ENCODE measurements around the gene HOXD13.

Gene HOXD13

DNA sequence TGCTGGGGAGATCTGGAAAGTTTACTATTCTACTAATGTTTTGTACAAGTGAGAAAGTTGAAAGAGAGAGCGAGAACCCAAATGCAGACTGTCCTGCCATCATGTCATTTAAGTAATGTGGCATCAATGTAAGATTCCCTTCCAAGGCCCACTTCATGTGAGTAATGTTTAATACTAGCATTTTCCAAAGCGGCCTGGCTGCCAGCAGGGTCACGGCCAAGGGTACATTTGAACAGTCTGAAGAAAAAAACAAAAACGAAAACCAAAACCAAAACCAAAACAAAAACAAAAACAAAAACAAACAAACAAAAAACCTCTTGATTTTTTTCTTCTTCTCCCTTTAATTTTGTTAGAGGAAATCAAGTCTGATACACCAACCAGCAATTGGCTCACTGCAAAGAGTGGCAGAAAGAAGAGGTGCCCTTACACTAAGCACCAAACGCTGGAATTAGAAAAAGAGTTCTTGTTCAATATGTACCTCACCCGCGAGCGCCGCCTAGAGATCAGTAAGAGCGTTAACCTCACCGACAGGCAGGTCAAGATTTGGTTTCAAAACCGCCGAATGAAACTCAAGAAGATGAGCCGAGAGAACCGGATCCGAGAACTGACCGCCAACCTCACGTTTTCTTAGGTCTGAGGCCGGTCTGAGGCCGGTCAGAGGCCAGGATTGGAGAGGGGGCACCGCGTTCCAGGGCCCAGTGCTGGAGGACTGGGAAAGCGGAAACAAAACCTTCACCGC, 26.2 kb downstream of the HOXD13 start:
- DNase-seq (ENCODE audit: low read depth in 2 of 2) = no peak

GRCh38 chr2:176120364-176121189, 28.1 kb downstream of the HOXD13 start:
- DNase-seq (ENCODE audit: low read depth in 2 of 2) = no peak

- no peak for DNase-seq (ENCODE audit: low read depth in 2 of 2)
These were observed 28.9 kb downstream of the HOXD13 start for GRCh38 chr2:176121190-176122051.

DNA sequence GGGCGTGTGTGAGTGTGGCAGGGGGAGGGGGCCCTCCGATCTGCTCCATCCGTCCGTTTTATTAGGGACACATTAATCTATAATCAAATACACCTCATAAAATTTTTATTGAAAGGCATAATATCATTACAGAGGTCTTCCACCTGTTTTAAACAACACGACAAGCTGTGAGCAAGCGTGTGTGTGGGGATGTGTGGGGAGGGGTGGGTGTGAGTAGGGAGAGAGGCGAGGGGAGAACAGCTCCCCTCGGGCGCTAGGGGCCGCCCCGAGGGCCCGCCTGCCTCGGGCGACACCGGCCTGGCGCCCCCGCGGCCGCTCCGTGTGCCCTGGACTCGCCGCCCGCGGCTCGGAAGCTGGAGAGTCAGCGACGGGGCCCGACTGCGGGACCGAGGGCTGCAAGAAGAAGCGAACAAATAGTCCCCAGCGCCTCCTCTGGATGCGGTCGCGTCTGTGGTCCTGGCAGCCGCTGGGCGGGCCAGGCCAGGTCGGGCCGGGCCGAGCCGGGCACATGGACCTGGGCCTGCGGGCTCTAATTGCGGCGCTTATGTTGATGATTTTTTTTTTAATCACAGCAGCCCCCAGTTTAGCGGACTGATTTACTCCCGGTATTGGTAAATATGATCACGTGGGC, 29.6 kb downstream of the HOXD13 start:
- no peak for DNase-seq (ENCODE audit: low read depth in 2 of 2)

DNA sequence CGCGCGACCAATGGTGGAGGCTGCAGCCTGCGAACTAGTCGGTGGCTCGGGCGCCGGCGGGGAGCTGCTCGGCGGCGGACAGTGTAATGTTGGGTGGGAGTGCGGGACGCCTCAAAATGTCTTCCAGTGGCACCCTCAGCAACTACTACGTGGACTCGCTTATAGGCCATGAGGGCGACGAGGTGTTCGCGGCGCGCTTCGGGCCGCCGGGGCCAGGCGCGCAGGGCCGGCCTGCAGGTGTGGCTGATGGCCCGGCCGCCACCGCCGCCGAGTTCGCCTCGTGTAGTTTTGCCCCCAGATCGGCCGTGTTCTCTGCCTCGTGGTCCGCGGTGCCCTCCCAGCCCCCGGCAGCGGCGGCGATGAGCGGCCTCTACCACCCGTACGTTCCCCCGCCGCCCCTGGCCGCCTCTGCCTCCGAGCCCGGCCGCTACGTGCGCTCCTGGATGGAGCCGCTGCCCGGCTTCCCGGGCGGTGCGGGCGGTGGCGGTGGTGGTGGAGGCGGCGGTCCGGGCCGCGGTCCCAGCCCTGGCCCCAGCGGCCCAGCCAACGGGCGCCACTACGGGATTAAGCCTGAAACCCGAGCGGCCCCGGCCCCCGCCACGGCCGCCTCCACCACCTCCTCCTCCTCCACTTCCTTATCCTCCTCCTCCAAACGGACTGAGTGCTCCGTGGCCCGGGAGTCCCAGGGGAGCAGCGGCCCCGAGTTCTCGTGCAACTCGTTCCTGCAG, 30.3 kb downstream of the HOXD13 start, which contains the start of gene HOXD9:
Gene HOXD9, plus strand, starts transcription at position 37 of the 728 bp plus-strand sequence. Its CDS starts 50 bp downstream, at position 87.
- DNase-seq (ENCODE audit: low read depth in 2 of 2) = no peak

- DNase-seq (ENCODE audit: low read depth in 2 of 2) = no peak
These were observed 31.0 kb downstream of the HOXD13 start for GRCh38 chr2:176123411-176124109.

DNA sequence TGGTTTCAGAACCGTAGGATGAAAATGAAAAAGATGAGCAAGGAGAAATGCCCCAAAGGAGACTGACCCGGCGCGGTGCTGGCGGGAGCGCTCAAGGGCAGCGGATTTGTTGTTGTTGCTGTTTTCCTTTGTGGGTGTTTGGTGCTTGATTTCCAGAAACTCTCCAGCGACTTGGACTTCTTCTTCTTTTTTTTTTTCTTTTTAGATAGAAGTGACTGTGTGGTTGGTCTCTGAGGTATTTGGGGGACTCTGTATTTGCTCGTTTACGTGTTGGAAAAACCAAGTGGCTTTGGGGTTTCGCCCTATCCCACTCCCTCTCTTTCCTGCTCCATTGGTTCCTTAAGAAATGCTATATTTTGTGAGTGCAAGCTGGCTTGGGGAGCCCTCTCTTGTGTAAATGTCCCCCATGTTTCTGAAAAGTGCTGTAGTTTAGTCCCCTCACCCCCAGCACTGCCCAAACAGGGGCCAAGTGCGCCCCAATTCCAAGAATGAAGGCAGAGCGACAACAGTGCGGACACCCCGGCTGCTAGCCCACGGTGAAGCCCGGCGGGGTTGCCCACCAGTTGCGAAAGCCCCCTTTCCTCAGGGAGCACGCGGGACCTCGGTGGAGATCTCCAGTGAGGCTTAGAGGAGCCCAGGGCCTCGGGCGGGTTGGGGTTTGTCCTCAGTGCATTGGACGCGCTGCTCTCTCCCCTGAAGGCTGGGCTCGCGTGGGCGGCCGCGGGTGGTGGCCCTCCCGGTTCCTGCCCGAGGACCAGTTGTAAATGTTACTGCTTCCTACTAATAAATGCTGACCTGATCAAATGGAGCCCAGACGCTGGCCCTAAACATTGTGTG, 31.8 kb downstream of the HOXD13 start:
- no peak for DNase-seq (ENCODE audit: low read depth in 2 of 2)

GRCh38 chr2:176124947-176125771, 32.6 kb downstream of the HOXD13 start:
- DNase-seq (ENCODE audit: low read depth in 2 of 2) = no peak

DNA sequence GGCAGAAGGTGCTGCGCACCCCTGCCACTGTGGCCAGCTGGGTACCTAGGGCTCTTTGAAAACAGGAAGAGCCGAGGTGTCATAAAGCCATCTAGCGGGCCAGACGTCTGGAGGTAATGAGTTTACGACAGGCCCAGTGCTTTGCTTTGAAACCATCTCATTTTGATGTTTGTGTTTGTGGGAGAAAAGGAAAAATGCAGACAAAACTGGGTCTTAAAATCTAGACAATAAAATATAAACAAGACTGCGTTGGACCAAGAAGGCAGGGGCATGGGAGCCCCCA, 33.2 kb downstream of the HOXD13 start:
- no peak for DNase-seq (ENCODE audit: low read depth in 2 of 2)

GRCh38 chr2:176126929-176127773, 34.6 kb downstream of the HOXD13 start:
- DNase-seq (ENCODE audit: low read depth in 2 of 2) = peak in 1 of 2 donors; percentile 31

GRCh38 chr2:176127774-176128072, 35.2 kb downstream of the HOXD13 start:
- DNase-seq (ENCODE audit: low read depth in 2 of 2) = no peak

GRCh38 chr2:176128172-176128981, 35.9 kb downstream of the HOXD13 start:
- DNase-seq (ENCODE audit: low read depth in 2 of 2) = no peak

DNA sequence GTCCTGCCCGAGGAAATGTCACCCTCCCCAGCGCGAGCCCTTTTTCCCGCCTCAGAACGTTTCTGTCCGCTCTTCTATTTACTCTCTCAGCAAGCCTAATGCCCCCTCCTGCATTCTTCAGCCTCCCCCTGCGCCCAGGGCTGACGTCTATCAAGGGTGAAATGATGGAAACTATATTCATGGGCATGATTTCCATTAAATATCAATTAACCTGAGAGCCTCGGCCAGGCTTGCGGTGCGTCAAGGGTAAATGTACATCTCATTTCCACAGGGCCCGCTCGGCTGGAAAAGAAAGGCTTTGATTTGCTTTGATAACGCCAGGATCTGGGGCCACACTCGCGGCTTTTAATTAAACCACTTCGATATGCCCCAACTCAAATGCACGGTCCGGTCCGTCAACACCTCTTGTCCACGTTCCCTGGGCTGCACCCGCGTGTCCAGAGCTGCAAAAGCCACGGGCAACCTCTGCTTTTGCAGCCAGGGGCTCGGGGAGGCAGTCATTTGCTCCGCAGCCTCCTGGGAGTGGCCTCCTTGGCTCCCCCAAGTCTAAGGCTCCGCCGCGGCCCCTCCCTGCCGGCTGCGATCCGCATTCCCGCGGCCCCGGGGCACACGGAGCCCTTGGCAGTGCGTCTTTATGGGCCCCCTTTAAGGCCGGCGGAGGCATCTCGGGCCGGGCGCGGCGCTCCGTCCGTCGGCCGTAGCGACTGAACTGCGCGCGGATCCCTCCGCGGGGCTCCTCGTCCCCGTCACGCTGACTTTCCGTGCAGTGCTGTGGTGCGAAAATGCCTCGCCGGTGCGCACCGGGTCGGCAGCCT, 36.7 kb downstream of the HOXD13 start, which contains the start of gene HOXD8:
Gene HOXD8, plus strand, starts transcription at position 724 of the 815 bp plus-strand sequence. CDS start 662 bp downstream, outside the sequence.
- DNase-seq (ENCODE audit: low read depth in 2 of 2) = no peak

GRCh38 chr2:176129813-176130146, 37.3 kb downstream of the HOXD13 start:
- no peak for DNase-seq (ENCODE audit: low read depth in 2 of 2)

GRCh38 chr2:176130147-176130956, 37.8 kb downstream of the HOXD13 start:
- DNase-seq (ENCODE audit: low read depth in 2 of 2) = no peak

Data from stimulated activated CD8-positive, alpha-beta memory T cell treated with anti-CD3 and anti-CD28 coated beads, Interleukin-15, amount 100 ng/mL, for 4 hours (primary cell).